Stimulated activated CD4-positive, alpha-beta T cell treated with anti-CD3 and anti-CD28 coated beads, Interleukin-1b, Interleukin-23, amount 100 ng/mL, for 24 hours (primary cell): ENCODE data around the gene CTSW.
A peak's percentile ranks its signal among the peaks of the same experiment; 100 is the strongest.
"Not testable (repeated sequence)": the region's sequence is repeated elsewhere in the genome, so short reads cannot be mapped to it uniquely, and the experiment has no call there.

Experiments
- DNase-seq, 4 experiments: peaks; one replicate each; pipeline ENCODE4 v3.0.0-alpha.2; 2020; ENCODE audit warnings: low read depth in 4 of 4, low spot score in 1 of 4

CTSW gene

GRCh38 chr11:65879617-65880016 is at the start of gene CTSW:
Gene CTSW (plus strand): TSS chr11:65879837. CDS start chr11:65879855, 18 bp downstream.
- no peak for DNase-seq

DNA sequence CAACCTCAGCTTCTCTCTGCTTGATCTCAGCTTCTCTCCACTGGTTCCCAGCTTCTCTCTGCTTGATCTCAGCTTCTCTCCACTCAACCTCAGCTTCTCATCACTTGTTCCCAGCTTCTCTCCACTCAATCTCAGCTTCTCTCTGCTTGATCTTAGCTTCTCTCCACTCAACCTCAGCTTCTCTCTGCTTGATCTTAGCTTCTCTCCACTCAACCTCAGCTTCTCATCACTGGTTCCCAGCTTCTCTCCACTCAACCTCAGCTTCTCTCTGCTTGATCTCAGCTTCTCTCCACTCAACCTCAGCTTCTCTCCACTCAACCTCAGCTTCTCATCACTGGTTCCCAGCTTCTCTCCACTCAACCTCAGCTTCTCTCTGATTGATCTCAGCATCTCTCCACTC is 47.4 kb upstream of the CTSW start:
- DNase-seq: not testable (repeated sequence)

- DNase-seq: peak; percentile 81 to 96 (median 91)
Measured at GRCh38 chr11:65833297-65834030, 46.2 kb upstream of the CTSW start, which contains the start of gene SNX32. Gene SNX32 (plus strand): TSS chr11:65833963. CDS start chr11:65834066, 103 bp downstream.

DNA sequence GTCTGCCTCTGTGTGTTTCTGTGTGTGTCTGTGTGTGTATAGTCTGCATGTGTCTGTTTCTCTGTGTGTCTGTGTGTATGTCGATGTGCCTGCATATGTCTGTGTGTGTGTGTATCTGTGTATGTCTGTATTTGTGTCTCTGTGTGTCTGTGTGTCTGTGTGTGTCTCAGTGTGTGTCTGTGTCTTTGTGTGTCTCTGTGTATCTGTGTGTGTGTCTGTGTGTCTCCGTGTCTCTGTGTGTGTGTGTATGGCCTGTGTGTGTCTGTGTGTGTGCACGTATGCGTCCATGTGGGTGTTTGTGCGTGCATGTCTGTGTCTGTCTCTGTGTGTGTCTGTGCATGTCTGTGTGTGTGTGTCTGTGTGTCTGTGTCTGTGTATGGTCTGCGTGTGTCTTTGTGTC is 45.4 kb upstream of the CTSW start:
- no peak for DNase-seq

DNA sequence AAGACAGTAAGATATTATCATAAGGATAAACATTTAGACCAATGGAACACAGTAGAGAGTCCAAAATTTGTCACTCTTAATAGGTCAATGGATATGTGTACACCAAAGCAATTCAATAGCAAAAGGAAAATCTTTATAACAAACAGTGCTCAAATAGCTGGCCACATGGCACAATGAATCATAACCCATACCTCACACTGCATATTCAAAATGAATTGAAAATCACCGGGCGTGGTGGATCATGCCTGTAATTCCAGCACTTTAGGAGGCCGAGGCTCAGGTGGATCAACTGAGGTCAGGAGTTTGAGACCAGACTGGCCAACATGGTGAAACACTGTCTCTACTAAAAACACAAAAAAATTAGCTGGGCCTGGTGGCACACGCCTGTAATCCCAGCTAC is 37.5 kb upstream of the CTSW start:
- no peak for DNase-seq

DNA sequence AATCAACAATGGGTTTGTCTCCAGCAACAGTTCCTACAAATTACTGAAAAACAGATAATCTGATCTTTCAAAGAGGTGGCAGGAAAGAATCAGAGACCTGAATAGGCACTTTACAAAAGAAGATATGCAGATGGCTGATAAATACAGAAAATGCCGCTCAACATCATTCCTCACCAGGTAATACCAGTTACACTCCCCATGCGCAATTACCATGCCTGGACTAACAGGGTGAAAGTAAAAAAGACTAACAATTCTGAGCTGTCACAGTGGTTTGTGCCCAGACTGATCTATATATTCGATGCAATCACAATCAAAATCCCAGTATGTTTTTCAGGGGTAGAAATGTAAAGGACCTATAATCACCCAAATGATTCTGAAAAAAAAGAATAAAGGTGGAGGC is 35.8 kb upstream of the CTSW start:
- DNase-seq: no peak

DNA sequence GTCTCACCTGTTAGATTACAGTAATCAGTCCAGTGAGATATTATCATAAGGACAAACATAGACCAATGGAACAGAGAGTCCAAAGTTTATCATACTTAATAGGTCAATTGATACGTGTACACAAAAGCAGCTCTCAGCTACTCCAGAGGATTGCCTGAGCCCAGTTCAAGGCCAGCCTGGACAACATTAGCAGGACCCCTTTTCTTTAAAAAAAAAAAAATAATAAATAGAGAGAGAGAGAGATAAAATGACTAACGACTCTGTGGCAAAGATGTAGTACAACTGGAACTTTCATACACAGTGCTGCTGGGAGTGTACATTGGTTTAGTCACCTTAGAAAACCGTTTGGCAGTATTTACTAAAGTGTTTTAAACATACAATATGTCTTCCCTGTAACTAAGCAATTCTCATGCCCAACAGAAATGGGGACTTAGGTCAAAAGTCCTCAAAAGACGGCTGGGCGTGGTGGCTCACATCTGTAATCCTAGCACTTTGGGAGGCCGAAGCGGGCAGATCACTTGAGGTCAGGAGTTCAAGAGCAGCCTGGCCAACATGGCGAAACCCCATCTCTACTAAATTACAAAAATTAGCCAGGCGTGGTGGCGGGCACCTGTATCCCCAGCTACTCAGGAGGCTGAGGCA is 35.3 kb upstream of the CTSW start:
- DNase-seq: no peak

- no peak for DNase-seq
Measured at GRCh38 chr11:65847746-65848145, 31.9 kb upstream of the CTSW start.

- not testable (repeated sequence) for DNase-seq
Measured at GRCh38 chr11:65848693-65849092, 30.9 kb upstream of the CTSW start.

GRCh38 chr11:65849366-65849765 is 30.3 kb upstream of the CTSW start:
- DNase-seq: no peak

- no peak for DNase-seq
Measured at GRCh38 chr11:65849771-65850216, 29.8 kb upstream of the CTSW start.

GRCh38 chr11:65850217-65851082 is 29.2 kb upstream of the CTSW start:
- DNase-seq: no peak

DNA sequence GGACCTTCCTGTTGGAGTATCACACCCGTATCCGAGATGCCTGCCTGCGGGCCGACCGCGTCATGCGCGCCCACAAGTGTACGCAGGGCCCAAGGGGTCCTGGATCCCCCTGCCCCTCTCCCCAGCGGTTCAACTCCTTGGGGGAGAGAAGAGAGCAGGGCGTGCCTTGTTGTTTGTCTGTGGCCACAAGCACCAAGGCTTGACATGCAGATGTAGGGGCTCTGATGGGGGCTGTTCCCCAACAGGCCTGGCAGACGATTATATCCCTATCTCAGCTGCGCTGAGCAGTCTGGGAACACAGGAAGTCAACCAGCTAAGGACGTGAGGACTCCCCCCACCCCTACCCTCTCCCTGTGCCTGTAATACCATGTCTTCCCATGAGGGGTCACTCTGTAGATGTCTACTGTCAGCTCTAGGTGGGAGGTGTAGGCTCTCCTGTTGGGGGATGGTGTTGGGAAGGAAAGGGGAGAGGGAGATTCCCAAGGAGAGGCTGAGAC is 28.5 kb upstream of the CTSW start:
- DNase-seq: no peak

DNA sequence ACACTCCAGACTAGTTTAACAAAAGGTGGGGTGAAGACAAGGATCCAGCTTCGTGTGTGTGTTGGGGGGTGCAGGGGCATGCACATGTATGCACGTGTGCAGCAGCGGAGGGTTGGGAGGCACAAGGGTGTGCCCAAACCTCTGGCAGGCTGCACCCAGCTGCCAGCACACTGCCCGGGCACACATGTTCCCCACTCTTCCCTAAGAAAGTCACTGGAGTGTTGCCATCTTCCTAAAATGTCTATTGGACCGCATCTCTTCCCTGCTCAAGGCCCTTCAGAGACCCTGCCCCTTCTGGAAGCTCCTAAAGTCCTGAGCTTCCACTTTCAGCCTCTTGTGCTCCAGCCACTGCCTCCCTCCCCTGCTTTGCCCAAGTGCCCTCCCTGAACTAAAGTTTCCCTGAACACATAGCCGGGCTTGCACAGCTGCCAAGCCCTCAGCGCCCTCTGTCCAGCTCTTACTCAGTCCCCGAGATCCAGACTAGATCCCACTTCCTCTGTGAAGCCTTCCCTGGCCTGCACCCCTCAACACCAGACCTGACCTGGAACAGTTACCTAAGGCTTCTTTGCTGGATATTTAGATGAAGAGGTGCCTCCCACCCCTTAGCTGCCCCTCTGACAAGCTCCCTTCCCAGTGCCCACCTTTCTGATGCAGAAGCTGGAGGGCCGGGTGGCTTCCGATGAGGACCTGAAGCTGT is 27.7 kb upstream of the CTSW start:
- no peak for DNase-seq

GRCh38 chr11:65852508-65853245 is 27.0 kb upstream of the CTSW start:
- no peak for DNase-seq

DNA sequence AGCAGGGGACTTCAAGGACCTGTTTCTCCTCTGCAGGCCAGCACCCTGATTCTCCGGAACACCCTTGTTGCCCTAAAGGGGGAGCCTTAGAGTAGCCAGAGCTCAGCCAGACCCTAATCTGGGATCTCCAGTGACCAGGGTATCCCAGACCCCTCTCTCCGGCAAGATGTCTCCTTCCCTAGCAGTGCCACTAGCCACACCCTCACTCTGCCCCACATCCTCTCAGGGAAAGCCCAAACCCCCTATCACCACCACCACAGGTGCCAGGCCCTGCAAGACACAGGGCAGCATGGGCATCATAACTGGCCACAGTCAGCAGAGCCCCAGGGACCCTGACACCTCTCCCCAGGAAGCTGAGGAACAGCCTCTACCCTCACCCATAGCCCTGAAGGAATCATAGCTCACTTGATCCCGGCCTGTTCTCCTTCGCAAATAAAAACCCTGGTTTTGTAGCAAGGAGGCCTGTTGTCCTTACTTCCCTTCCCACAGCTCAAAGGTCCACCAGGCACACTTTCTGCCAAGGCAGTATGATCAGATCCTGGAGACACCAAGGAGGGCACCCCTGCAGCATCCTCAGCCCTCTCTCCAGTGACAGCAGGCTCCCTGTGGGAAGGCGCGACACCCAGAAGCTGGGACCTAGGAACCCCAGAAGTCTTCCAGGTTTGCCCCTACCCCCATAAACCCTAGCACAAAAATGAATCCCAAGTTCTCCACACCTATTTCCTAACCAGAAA is 26.2 kb upstream of the CTSW start:
- no peak for DNase-seq

- no peak for DNase-seq
Measured at GRCh38 chr11:65854161-65854592, 25.5 kb upstream of the CTSW start.

DNA sequence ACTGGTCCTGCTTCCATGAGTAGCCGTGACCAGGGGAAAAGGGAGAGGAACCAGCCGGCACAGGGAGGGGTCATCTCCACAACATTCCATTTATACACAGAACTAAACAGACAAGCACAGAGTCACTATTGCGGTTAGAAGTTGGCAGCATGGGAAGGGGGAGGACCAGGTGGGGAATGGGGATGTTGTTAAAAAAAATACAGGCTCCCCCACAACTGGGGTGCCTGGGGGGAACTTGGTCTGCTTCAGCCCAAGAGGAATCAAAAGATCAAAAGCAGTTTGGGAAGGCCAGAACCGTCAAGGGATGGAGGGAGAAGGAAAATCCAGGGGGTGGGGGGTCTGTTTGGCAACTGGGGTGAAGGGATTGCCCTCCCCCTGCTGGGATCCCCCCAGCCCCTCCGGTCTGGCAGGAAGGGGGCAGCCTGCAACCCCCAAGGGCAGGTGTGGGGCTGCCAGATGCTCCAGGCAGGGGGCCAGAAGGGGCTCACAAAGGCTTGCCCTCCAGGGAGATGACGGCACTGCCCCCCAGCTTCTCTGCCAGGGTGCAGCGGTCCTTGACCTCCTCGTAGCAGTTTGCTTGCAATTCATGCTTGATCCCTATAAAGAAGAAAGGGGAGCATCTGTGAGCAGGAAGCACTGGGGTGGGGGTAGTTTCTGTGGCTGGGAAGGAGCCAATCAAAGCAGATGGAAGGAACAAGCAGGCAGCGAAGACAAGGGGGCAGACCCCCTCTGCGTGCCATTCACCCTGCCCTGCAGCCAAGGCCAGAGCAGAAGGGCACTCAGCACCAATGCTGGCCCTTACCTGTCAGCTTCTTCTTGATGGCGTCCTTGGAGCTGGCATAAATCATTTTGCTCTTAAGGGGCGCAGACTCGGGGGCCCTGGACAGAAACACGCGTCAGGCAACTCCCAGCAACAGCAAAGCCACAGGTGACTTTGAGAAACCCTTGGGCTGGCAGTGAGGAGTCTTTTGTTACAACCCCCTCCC is 24.5 kb upstream of the CTSW start:
- no peak for DNase-seq
